ENCODE measurements around the gene PJA1. TPM values are rescaled to one million over a fixed set of nuclear protein-coding genes. Genes with fewer than 3 reads are reported as not detected.
A peak's percentile ranks its signal among the peaks of the same experiment; 100 is the strongest.

Gene PJA1
- polyA plus RNA-seq, 1 of the 3 experiments (the other 2 are of a cell fraction) = 16.5 TPM

DNA sequence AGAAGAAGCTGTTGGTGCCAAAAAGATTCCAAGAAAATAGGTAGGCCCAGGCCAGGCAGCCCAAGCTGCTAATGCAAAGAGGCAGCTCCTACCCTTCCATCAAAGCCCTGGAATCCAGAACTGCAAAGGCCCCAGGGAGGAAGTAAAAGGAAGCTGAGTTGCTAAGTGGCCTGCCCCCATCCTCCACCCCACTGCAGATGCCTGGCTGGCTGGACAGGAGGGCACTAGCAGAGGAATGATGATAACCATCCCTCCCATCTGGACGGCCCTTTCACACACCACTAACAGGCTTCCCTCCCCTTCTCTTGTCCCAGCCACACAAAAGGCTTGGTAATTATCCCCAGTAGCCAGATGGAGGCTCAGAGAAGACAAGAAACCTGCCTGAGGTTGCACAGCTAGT, 32.4 kb upstream of the PJA1 start (continued):
- TF ChIP-seq, protein P1, sequence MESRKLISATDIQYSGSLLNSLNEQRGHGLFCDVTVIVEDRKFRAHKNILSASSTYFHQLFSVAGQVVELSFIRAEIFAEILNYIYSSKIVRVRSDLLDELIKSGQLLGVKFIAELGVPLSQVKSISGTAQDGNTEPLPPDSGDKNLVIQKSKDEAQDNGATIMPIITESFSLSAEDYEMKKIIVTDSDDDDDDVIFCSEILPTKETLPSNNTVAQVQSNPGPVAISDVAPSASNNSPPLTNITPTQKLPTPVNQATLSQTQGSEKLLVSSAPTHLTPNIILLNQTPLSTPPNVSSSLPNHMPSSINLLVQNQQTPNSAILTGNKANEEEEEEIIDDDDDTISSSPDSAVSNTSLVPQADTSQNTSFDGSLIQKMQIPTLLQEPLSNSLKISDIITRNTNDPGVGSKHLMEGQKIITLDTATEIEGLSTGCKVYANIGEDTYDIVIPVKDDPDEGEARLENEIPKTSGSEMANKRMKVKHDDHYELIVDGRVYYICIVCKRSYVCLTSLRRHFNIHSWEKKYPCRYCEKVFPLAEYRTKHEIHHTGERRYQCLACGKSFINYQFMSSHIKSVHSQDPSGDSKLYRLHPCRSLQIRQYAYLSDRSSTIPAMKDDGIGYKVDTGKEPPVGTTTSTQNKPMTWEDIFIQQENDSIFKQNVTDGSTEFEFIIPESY (IDR thresholded peaks at IDR 0.05; ENCODE audit: borderline replicate concordance, low read depth) = no peak
- TF ChIP-seq MEF2A (IDR thresholded peaks at IDR 0.05; ENCODE audit: borderline replicate concordance, low read depth) (no peak), NRF1 (IDR thresholded peaks at IDR 0.05; ENCODE audit: low read depth, low read length) (no peak), USF2 (IDR thresholded peaks at IDR 0.05; ENCODE audit: borderline replicate concordance, low read depth, low read length) (no peak), POLR2AphosphoS5 (IDR thresholded peaks at IDR 0.05; ENCODE audit: low read depth, low read length) (no peak), FOXM1 (IDR thresholded peaks at IDR 0.05; ENCODE audit: low read depth) (no peak)

DNA sequence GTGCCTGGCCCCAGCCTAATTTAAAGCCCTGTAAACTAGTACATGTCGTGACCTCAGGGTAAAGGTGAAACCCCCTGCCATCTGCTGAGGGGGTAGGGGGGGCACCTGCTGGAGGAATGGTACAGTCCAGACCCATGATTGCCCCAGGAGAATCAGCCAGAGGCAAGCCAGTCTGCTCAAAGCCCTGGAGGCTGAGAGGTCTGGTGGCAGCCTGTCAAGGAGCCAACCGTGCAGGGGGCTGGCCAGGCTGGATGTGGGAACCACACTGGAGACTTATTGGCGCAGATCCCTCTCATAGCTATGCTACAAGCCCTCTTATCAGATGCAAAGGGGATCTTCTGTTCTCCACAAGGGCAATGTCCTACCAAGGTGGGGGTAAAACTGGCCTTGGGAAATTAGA, 31.4 kb upstream of the PJA1 start:
- Histone ChIP-seq H3K27me3 (ENCODE audit: insufficient read depth) (peaks cover 14% of the 10 kb centered on the region; the same call in 1 of the 2 replicates), H3K79me2 (ENCODE audit: insufficient read depth) (no peaks in the 10 kb centered on the region), H4K20me1 (ENCODE audit: insufficient read depth) (no peaks in the 10 kb centered on the region), H3K4me1 (ENCODE audit: control insufficient read depth in 1 of 2, insufficient read depth in 2 of 2, low read depth in 1 of 2, low read length in 1 of 2) (peaks cover 0 to 21% of the 10 kb centered on the region in 2 experiments; a peak in 1 of 4 replicates), H3K9me2 (no peaks in the 10 kb centered on the region), H3K4me3 (ENCODE audit: low read depth in 2 of 2, low read length in 1 of 2) (no peak overlapping the region), H3K36me3 (replicated peaks in 1 of 2; ENCODE audit: control insufficient read depth in 1 of 2, insufficient read depth in 2 of 2, low read length in 1 of 2) (no peaks in the 10 kb centered on the region), H3K9ac (no peak overlapping the region), H3K9me3 (no peaks in the 10 kb centered on the region), H3F3A (replicated peaks; ENCODE audit: insufficient read depth) (no peaks in the 10 kb centered on the region), H2AFZ (ENCODE audit: low read depth) (no peak overlapping the region), H3K4me2 (no peak overlapping the region), H3K27ac (ENCODE audit: low read depth in 2 of 2, low read length in 1 of 2) (peak overlapping the region in 1 of 2 experiments; percentile 28; a peak in 1 of 4 replicates)
- DNase-seq = no peak
- ChIA-PET POLR2A (no interaction called here), CTCF (interaction anchor here (1.0 to 1.4 kb wide), 2 partner anchors 26 to 31 kb away, joined by 3 to 6 read pairs; partner anchors contain the start of gene PJA1)
- TF ChIP-seq TAF1 (IDR thresholded peaks at IDR 0.05; ENCODE audit: borderline replicate concordance, low read depth, low read length) (no peak), CTCF (IDR thresholded peaks at IDR 0.05) (no peak), YY1 (IDR thresholded peaks at IDR 0.05; ENCODE audit: low read depth) (no peak), GATA2 (CRISPR knock-in tag; IDR thresholded peaks at IDR 0.05) (no peak), FOSL2 (IDR thresholded peaks at IDR 0.05; ENCODE audit: borderline replicate concordance, low read depth) (no peak), POLR2AphosphoS5 (IDR thresholded peaks at IDR 0.05; ENCODE audit: low read depth, low read length) (no peak), RFX5 (IDR thresholded peaks at IDR 0.05; ENCODE audit: low read length) (no peak), SMC3 (IDR thresholded peaks at IDR 0.05; ENCODE audit: low read depth, low read length) (no peak), ELF1 (IDR thresholded peaks at IDR 0.05) (no peak), NFIC (IDR thresholded peaks at IDR 0.05; ENCODE audit: borderline replicate concordance) (no peak), RXRA (IDR thresholded peaks at IDR 0.05; ENCODE audit: borderline replicate concordance, low read depth) (no peak)
- TF ChIP-seq, protein P2, sequence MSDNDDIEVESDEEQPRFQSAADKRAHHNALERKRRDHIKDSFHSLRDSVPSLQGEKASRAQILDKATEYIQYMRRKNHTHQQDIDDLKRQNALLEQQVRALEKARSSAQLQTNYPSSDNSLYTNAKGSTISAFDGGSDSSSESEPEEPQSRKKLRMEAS (IDR thresholded peaks at IDR 0.05; ENCODE audit: low read depth) = no peak
- TF ChIP-seq, protein P3, sequence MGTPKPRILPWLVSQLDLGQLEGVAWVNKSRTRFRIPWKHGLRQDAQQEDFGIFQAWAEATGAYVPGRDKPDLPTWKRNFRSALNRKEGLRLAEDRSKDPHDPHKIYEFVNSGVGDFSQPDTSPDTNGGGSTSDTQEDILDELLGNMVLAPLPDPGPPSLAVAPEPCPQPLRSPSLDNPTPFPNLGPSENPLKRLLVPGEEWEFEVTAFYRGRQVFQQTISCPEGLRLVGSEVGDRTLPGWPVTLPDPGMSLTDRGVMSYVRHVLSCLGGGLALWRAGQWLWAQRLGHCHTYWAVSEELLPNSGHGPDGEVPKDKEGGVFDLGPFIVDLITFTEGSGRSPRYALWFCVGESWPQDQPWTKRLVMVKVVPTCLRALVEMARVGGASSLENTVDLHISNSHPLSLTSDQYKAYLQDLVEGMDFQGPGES (IDR thresholded peaks at IDR 0.05; ENCODE audit: low read depth, low read length) = no peak
- WGBS (ENCODE audit: low lambda C conversion rate) = 10% methylated on average over 1 of the region's 3 CpGs
